Measurements from ENCODE around the gene TMEM87B.
A peak's percentile ranks its signal among the peaks of the same experiment; 100 is the strongest.
"Not testable (repeated sequence)": the region's sequence is repeated elsewhere in the genome, so short reads cannot be mapped to it uniquely, and the experiment has no call there.

The TMEM87B gene

GRCh38 chr2:112061840-112062239 is 6.8 kb downstream of the TMEM87B start:
- Histone ChIP-seq H2BK120ac (ENCODE audit: low read depth, low read length) (no peak overlapping the region), H3K36me3 (ENCODE audit: control insufficient read depth, insufficient read depth, low read length) (no peaks in the 10 kb centered on the region), H3K18ac (ENCODE audit: low read length) (no peak overlapping the region), H3K9ac (ENCODE audit: low read length) (no peak overlapping the region), H3K4ac (ENCODE audit: low read depth, low read length) (no peak overlapping the region), H4K8ac (ENCODE audit: low read depth, low read length) (no peak overlapping the region), H3K23ac (ENCODE audit: low read length) (no peak overlapping the region), H3K79me1 (ENCODE audit: low read length) (peaks cover 9% of the 10 kb centered on the region), H2AK5ac (ENCODE audit: low read length) (no peak overlapping the region), H4K5ac (ENCODE audit: low read length) (no peak overlapping the region), H3K79me2 (ENCODE audit: control insufficient read depth, insufficient read depth, low read length) (no peaks in the 10 kb centered on the region), H3K4me2 (ENCODE audit: low read length) (no peak overlapping the region), H3K4me1 (ENCODE audit: control insufficient read depth, low read depth, low read length) (peaks cover 6% of the 10 kb centered on the region), H3K27me3 (ENCODE audit: insufficient read depth, low read length, poor library complexity) (no peaks in the 10 kb centered on the region), H3K27ac (ENCODE audit: low read depth, low read length) (no peak overlapping the region), H3K4me3 (ENCODE audit: low read length) (no peak overlapping the region), H2BK15ac (replicated peaks; ENCODE audit: low read depth) (no peak overlapping the region), H2BK5ac (ENCODE audit: low read length) (no peak overlapping the region), H3K56ac (ENCODE audit: low read length) (no peak overlapping the region)
- DNase-seq, result no peak
- WGBS (ENCODE audit: extremely low coverage, insufficient coverage, low lambda C conversion rate), result no CpG with 5 or more reads among the region's 2 CpGs

- no peak overlapping the region for H2BK5ac ChIP-seq (ENCODE audit: low read length)
- no peak overlapping the region for H3K23ac ChIP-seq (ENCODE audit: low read length)
- no peak overlapping the region for H3K4me3 ChIP-seq (ENCODE audit: low read length)
- H2BK120ac ChIP-seq (ENCODE audit: low read depth, low read length), result no peak overlapping the region
- H3K27me3 ChIP-seq (ENCODE audit: insufficient read depth, low read length, poor library complexity), result no peaks in the 10 kb centered on the region
- no peak overlapping the region for H3K9ac ChIP-seq (ENCODE audit: low read length)
- H3K18ac ChIP-seq (ENCODE audit: low read length), result no peak overlapping the region
- H3K36me3 ChIP-seq (ENCODE audit: control insufficient read depth, insufficient read depth, low read length), result peaks cover 2% of the 10 kb centered on the region
- H3K56ac ChIP-seq (ENCODE audit: low read length), result no peak overlapping the region
- no peak overlapping the region for H3K27ac ChIP-seq (ENCODE audit: low read depth, low read length)
- H3K4me2 ChIP-seq (ENCODE audit: low read length), result no peak overlapping the region
- no peak overlapping the region for H2BK15ac ChIP-seq (replicated peaks; ENCODE audit: low read depth)
- peaks cover 7% of the 10 kb centered on the region for H3K79me1 ChIP-seq (ENCODE audit: low read length)
- no peak for DNase-seq
- H3K4ac ChIP-seq (ENCODE audit: low read depth, low read length), result no peak overlapping the region
- WGBS (ENCODE audit: extremely low coverage, insufficient coverage, low lambda C conversion rate), result no CpG with 5 or more reads among the region's 1 CpG
- no peaks in the 10 kb centered on the region for H3K79me2 ChIP-seq (ENCODE audit: control insufficient read depth, insufficient read depth, low read length)
- H4K5ac ChIP-seq (ENCODE audit: low read length), result no peak overlapping the region
- H2AK5ac ChIP-seq (ENCODE audit: low read length), result no peak overlapping the region
- peaks cover 6% of the 10 kb centered on the region for H3K4me1 ChIP-seq (ENCODE audit: control insufficient read depth, low read depth, low read length)
- H4K8ac ChIP-seq (ENCODE audit: low read depth, low read length), result no peak overlapping the region
Measured at GRCh38 chr2:112062894-112063293, 7.8 kb downstream of the TMEM87B start.

- H3K56ac ChIP-seq (ENCODE audit: low read length), result no peak overlapping the region
- no peak for DNase-seq
- H3K23ac ChIP-seq (ENCODE audit: low read length), result no peak overlapping the region
- H3K36me3 ChIP-seq (ENCODE audit: control insufficient read depth, insufficient read depth, low read length), result peaks cover 2% of the 10 kb centered on the region
- no peak overlapping the region for H2BK120ac ChIP-seq (ENCODE audit: low read depth, low read length)
- no peaks in the 10 kb centered on the region for H3K79me2 ChIP-seq (ENCODE audit: control insufficient read depth, insufficient read depth, low read length)
- no peak overlapping the region for H3K9ac ChIP-seq (ENCODE audit: low read length)
- H3K18ac ChIP-seq (ENCODE audit: low read length), result no peak overlapping the region
- no peaks in the 10 kb centered on the region for H3K27me3 ChIP-seq (ENCODE audit: insufficient read depth, low read length, poor library complexity)
- H3K4me3 ChIP-seq (ENCODE audit: low read length), result no peak overlapping the region
- no peak overlapping the region for H2BK15ac ChIP-seq (replicated peaks; ENCODE audit: low read depth)
- H4K5ac ChIP-seq (ENCODE audit: low read length), result no peak overlapping the region
- H2AK5ac ChIP-seq (ENCODE audit: low read length), result no peak overlapping the region
- no peak overlapping the region for H3K4me2 ChIP-seq (ENCODE audit: low read length)
- no CpG with 5 or more reads among the region's 5 CpGs for WGBS (ENCODE audit: extremely low coverage, insufficient coverage, low lambda C conversion rate)
- peak overlapping the region; percentile 19 for H3K27ac ChIP-seq (ENCODE audit: low read depth, low read length)
- peaks cover 3% of the 10 kb centered on the region for H3K4me1 ChIP-seq (ENCODE audit: control insufficient read depth, low read depth, low read length)
- H4K8ac ChIP-seq (ENCODE audit: low read depth, low read length), result peak overlapping the region; percentile 5
- no peaks in the 10 kb centered on the region for H3K79me1 ChIP-seq (ENCODE audit: low read length)
- H3K4ac ChIP-seq (ENCODE audit: low read depth, low read length), result no peak overlapping the region
- no peak overlapping the region for H2BK5ac ChIP-seq (ENCODE audit: low read length)
Measured at GRCh38 chr2:112065486-112065885, 10.4 kb downstream of the TMEM87B start.

- no peak overlapping the region for H3K4me3 ChIP-seq (ENCODE audit: low read length)
Measured at GRCh38 chr2:112065966-112066365, 10.9 kb downstream of the TMEM87B start.

GRCh38 chr2:112069794-112070193 is 14.7 kb downstream of the TMEM87B start:
- DNase-seq; H2AK5ac ChIP-seq (ENCODE audit: low read length); H3K56ac ChIP-seq (ENCODE audit: low read length); H3K36me3 ChIP-seq (ENCODE audit: control insufficient read depth, insufficient read depth, low read length); H3K23ac ChIP-seq (ENCODE audit: low read length); H3K4ac ChIP-seq (ENCODE audit: low read depth, low read length); H3K79me1 ChIP-seq (ENCODE audit: low read length); H3K4me2 ChIP-seq (ENCODE audit: low read length); H4K5ac ChIP-seq (ENCODE audit: low read length); H2BK15ac ChIP-seq (replicated peaks; ENCODE audit: low read depth); H4K8ac ChIP-seq (ENCODE audit: low read depth, low read length); H3K27ac ChIP-seq (ENCODE audit: low read depth, low read length); H3K4me1 ChIP-seq (ENCODE audit: control insufficient read depth, low read depth, low read length); H3K79me2 ChIP-seq (ENCODE audit: control insufficient read depth, insufficient read depth, low read length); H3K9ac ChIP-seq (ENCODE audit: low read length); H3K18ac ChIP-seq (ENCODE audit: low read length); H2BK120ac ChIP-seq (ENCODE audit: low read depth, low read length); H3K4me3 ChIP-seq (ENCODE audit: low read length); H2BK5ac ChIP-seq (ENCODE audit: low read length); H3K27me3 ChIP-seq (ENCODE audit: insufficient read depth, low read length, poor library complexity): not testable (repeated sequence)

More at GRCh38 chr2:112065966-112066365, 10.9 kb downstream of the TMEM87B start:
- H3K4me1 ChIP-seq (ENCODE audit: control insufficient read depth, low read depth, low read length), result peaks cover 3% of the 10 kb centered on the region
- H2BK120ac ChIP-seq (ENCODE audit: low read depth, low read length), result no peak overlapping the region
- no peaks in the 10 kb centered on the region for H3K79me2 ChIP-seq (ENCODE audit: control insufficient read depth, insufficient read depth, low read length)
- no peak overlapping the region for H3K4me2 ChIP-seq (ENCODE audit: low read length)
- WGBS (ENCODE audit: extremely low coverage, insufficient coverage, low lambda C conversion rate), result no CpG with 5 or more reads among the region's 1 CpG
- H2AK5ac ChIP-seq (ENCODE audit: low read length), result no peak overlapping the region
- DNase-seq, result peak; percentile 28
- no peaks in the 10 kb centered on the region for H3K27me3 ChIP-seq (ENCODE audit: insufficient read depth, low read length, poor library complexity)
- H3K4ac ChIP-seq (ENCODE audit: low read depth, low read length), result no peak overlapping the region
- no peak overlapping the region for H3K18ac ChIP-seq (ENCODE audit: low read length)
- H3K79me1 ChIP-seq (ENCODE audit: low read length), result no peaks in the 10 kb centered on the region
- no peak overlapping the region for H3K56ac ChIP-seq (ENCODE audit: low read length)
- no peak overlapping the region for H2BK15ac ChIP-seq (replicated peaks; ENCODE audit: low read depth)
- H2BK5ac ChIP-seq (ENCODE audit: low read length), result no peak overlapping the region
- no peak overlapping the region for H3K27ac ChIP-seq (ENCODE audit: low read depth, low read length)
- no peak overlapping the region for H3K9ac ChIP-seq (ENCODE audit: low read length)
- H3K36me3 ChIP-seq (ENCODE audit: control insufficient read depth, insufficient read depth, low read length), result peaks cover 2% of the 10 kb centered on the region
- no peak overlapping the region for H4K5ac ChIP-seq (ENCODE audit: low read length)
- H4K8ac ChIP-seq (ENCODE audit: low read depth, low read length), result no peak overlapping the region
- H3K23ac ChIP-seq (ENCODE audit: low read length), result no peak overlapping the region

- H2BK120ac ChIP-seq (ENCODE audit: low read depth, low read length), result no peak overlapping the region
- no peak for DNase-seq
- no peak overlapping the region for H3K4ac ChIP-seq (ENCODE audit: low read depth, low read length)
- H3K9ac ChIP-seq (ENCODE audit: low read length), result no peak overlapping the region
- no peak overlapping the region for H2BK5ac ChIP-seq (ENCODE audit: low read length)
- H3K18ac ChIP-seq (ENCODE audit: low read length), result no peak overlapping the region
- no peak overlapping the region for H2BK15ac ChIP-seq (replicated peaks; ENCODE audit: low read depth)
- no peaks in the 10 kb centered on the region for H3K4me1 ChIP-seq (ENCODE audit: control insufficient read depth, low read depth, low read length)
- no peaks in the 10 kb centered on the region for H3K79me2 ChIP-seq (ENCODE audit: control insufficient read depth, insufficient read depth, low read length)
- no peak overlapping the region for H3K4me2 ChIP-seq (ENCODE audit: low read length)
- no peak overlapping the region for H3K56ac ChIP-seq (ENCODE audit: low read length)
- no peak overlapping the region for H4K5ac ChIP-seq (ENCODE audit: low read length)
- WGBS (ENCODE audit: extremely low coverage, insufficient coverage, low lambda C conversion rate), result no CpG with 5 or more reads among the region's 3 CpGs
- no peak overlapping the region for H2AK5ac ChIP-seq (ENCODE audit: low read length)
- no peak overlapping the region for H3K4me3 ChIP-seq (ENCODE audit: low read length)
- no peaks in the 10 kb centered on the region for H3K27me3 ChIP-seq (ENCODE audit: insufficient read depth, low read length, poor library complexity)
- no peaks in the 10 kb centered on the region for H3K36me3 ChIP-seq (ENCODE audit: control insufficient read depth, insufficient read depth, low read length)
- no peaks in the 10 kb centered on the region for H3K79me1 ChIP-seq (ENCODE audit: low read length)
- H3K23ac ChIP-seq (ENCODE audit: low read length), result no peak overlapping the region
- H3K27ac ChIP-seq (ENCODE audit: low read depth, low read length), result no peak overlapping the region
- no peak overlapping the region for H4K8ac ChIP-seq (ENCODE audit: low read depth, low read length)
Measured at GRCh38 chr2:112073875-112074274, 18.8 kb downstream of the TMEM87B start.

Data from mesendoderm (in vitro differentiated cells).